GM18907 (cell line): ENCODE measurements around the gene PEX16.
"Not testable (repeated sequence)": the region's sequence is repeated elsewhere in the genome, so short reads cannot be mapped to it uniquely, and the experiment has no call there.

ENCODE experiments used
- ATAC-seq: cut with Tn5 transposase; IDR thresholded peaks from one replicate; pipeline ENCODE4 v1.9.1; 2021; ENCODE audit warnings: mild to moderate bottlenecking, moderate library complexity; ENCODE audit not compliant: unreplicated experiment

The PEX16 gene

DNA sequence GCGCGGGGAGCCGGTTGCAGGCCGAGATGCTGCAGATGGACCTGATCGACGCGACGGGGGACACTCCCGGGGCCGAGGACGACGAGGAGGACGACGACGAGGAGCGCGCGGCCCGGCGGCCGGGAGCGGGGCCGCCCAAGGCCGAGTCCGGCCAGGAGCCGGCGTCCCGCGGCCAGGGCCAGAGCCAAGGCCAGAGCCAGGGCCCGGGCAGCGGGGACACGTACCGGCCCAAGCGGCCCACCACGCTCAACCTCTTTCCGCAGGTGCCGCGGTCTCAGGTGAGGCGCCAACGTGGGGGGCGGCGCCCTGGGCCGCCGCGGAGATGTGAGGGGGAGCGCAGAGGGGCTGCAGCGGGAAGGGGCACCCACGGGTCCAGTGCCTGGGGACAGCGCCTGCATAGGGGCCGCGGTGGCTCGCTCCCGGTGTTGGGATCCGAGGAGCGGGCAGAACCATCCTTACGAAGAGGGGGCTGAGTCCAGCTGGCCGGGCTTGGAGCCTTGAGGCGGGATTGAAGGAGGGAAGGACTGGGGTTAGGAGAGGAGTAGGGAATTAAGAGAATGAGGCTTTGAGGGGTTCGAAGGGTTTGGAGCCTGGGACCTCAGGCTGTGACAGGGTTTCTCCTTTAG lies 17.4 kb downstream of the PEX16 start:
- not testable (repeated sequence) for ATAC-seq

DNA sequence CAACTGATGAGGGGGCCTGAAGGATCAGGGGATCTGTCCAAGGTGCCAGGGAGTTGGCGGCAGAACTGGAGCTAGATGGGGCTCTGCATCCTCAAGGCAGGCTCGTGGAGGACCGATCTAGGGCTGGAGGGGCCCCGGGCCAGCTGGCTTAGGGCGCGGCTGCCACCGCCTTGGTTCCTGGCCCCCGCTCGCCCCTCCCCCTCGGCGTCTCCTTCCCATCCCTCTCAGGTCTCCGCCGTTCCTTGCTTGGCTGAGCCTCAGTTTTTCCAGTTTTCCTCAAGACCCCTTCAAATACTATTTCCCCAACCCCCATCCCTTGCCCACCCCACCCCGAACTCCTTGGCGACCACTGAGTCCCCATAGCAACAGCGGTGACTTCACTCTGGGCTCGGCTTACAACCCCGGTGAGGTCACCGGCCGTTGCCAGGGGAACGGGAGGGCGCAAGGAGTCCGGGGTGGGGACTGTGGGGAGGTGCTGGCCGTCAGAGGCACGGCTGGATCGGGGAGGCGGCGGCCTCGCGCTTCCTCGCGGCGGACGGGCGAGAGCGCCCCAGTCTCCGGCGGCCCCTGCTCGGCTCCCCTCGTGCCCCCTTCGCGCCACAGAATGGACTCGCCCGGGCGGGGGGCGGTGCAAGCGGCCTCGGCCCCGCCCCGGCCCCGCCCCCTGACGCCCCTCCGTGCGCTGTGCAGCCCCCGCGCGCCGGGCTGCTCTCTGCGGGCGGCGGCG lies 18.1 kb downstream of the PEX16 start:
- ATAC-seq = peak; percentile 60

- ATAC-seq = no peak
Observed at GRCh38 chr11:45899086-45899447, 18.6 kb downstream of the PEX16 start.

DNA sequence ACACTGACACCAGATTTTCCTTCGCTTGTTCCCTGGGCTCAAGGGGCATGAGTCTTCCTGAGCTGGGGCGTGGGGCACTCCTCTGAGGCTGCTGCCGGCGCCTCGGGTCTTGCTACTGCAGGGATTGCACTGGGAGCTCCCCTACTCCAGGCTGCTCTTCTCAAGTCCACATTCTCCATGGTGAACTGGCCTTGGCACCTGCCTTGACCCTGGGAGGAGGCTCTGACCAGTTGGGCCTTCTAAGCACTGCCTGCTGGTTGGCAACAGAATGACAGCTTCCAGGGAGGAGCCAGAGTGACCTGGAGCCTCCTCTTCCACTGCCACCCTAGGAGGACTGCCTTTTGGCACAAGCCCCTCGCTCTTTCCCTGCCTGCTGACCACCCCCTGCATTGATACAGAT lies 20.1 kb downstream of the PEX16 start:
- ATAC-seq = no peak

- no peak for ATAC-seq
Observed at GRCh38 chr11:45896422-45896984, 21.2 kb downstream of the PEX16 start.

DNA sequence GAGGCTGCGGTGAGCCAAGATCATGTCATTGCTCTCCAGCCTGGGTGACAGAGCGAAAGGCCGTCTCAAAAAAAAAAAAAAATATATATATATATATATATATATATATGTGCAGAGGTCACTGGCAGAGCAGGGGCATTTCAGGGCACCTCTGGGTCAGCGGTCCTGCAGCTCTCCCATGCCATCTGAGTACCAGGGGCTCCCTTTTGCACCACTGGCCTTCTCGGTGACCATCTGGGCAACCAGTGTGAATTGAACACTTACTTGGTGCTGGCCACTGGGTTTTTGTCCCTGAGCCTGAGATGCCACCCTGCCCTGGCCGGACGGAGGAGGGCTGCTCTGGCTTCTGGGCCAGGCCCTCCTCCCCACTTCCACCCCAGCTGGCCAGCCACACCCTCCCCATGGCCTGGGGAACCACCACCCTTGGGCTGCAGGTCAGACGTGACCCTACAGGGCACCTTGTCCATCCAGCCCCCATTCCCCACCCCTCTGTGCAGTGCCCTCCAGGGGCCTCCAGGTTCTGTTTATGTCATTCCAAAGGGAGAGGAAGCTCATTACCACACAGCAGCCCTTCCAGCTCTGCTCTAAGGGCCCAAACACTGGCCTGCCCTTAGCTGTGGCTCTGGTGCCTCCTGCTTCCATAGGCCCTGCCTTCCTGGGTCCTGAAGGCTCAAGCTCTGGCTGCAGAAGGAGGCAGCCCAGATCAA lies 22.0 kb downstream of the PEX16 start:
- no peak for ATAC-seq

DNA sequence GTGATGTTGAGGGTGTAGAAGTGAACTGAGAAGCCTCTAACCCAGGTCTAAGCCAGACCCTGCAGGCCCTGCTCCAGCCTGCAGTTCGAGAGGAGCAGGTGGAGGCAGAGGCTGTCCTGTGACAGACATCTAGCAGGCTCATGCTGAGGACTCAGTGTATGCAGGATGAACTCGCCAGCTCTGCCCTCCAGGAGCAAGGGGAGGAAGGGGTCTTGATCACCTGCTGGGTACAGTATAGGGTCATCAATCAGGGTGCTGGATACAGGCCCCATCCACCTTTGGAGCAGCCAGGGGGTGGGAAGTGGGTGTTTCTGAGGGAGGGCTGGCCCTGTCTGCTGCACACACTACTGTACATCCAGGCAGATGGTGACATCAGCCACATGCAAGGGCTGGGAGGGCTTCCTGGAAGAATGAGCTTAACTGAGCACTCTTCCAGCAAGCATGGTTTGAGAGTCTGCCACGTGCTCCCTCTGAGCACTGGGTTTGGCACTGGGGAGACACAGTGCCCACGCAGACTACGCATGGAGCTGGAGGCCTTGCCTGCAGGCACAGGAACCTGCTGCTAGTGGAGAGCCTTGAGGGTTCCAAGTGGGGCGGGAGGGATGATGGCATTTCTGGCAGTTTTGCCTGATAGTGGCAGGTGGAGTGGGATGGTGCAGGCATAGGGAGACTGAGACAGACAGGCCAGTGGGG lies 23.0 kb downstream of the PEX16 start:
- ATAC-seq = no peak

DNA sequence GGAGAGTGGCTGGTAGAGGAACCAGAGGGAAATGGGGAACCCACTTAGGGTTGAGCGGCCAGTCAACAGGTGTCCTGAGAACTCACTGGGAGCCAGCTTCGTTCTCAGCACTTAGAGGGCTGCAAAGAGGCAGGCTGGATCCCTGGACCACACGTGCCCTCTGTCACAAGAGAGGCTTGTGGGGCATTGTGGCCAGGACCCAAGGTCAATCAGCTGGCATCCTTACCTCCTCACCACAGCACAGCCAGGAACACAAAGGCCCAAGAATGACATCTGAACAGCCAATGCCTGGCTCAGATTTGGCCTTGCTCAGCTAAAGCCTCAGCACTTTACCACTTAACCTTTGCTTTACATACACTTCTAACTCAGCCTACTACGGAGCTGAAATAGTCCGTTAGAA lies 24.8 kb downstream of the PEX16 start:
- ATAC-seq = no peak

- ATAC-seq = no peak
Observed at GRCh38 chr11:45890886-45891550, 26.7 kb downstream of the PEX16 start.

- ATAC-seq = no peak
Observed at GRCh38 chr11:45889966-45890365, 27.7 kb downstream of the PEX16 start.

- no peak for ATAC-seq
Observed at GRCh38 chr11:45889555-45889954, 28.1 kb downstream of the PEX16 start.

DNA sequence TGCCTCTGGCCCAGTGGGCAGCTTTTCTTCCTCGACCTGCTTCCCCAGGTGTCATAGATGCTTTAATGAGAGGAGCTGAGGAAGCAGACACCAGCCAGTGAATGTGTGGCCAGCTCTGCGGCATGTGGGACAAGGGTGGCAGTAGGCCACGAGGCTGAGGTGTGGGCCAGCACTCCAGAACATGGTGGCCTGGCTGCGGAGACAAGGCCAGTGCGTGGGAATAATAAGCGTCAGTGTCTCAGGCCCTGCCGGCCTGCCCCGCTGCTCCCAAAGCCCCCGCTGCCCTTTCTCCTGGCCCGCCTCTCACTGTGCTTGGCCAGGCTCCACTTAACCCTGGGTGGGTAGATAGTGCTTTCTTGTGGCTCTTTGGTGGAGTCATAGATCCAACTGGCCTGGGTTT lies 30.1 kb downstream of the PEX16 start:
- ATAC-seq = no peak

GRCh38 chr11:45886816-45887520 lies 30.7 kb downstream of the PEX16 start:
- ATAC-seq = no peak

- no peak for ATAC-seq
Observed at GRCh38 chr11:45885921-45886721, 31.6 kb downstream of the PEX16 start.

DNA sequence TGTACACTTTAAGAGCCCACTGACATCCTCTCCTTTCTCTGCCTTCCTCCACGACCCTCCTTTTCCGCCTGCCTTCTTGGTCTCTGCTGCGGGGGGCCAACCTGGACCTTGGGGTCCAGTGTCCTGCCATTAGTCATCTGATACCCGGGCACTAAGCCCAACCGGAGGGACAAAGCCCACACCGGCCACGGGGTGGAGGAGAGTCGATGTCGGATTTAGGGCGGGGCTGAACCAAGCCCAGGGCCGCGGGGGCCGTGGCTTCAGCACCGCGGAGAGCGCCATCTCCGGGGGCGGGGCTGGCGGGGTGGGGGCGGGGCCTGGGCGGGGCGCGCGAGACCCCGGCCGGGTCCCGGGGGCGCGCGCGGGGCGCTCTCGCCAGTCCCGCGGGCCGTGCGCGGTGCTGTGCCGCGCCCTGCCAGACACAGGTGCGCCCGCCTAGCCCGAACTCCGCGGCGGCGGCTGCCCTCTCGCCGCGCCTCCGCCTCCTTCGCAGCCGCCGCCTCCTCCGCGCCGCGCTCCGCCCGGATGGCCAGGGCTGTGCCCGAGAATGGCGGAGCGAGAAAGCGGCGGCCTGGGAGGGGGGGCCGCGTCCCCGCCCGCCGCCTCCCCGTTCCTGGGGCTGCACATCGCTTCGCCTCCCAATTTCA lies 32.3 kb downstream of the PEX16 start, which contains the start of gene MAPK8IP1:
Gene MAPK8IP1 (plus strand): TSS at position 378 of the 647 bp plus-strand sequence. CDS start 170 bp downstream, at position 548.
- ATAC-seq = peak; percentile 59

GRCh38 chr11:45884596-45885185 lies 33.0 kb downstream of the PEX16 start:
- no peak for ATAC-seq

GRCh38 chr11:45881708-45882368 lies 35.8 kb downstream of the PEX16 start:
- ATAC-seq = no peak
